ENCODE data around the gene TMEM219.

Gene TMEM219

GRCh38 chr16:29963021-29963743, 1.3 kb downstream of the TMEM219 start:
- H3K27ac ChIP-seq (replicated peaks), result peak overlapping the region; percentile 81; the same call in 1 of the 2 replicates
- no peaks in the 10 kb centered on the region for H3K27me3 ChIP-seq (ENCODE audit: insufficient read depth, poor library complexity, severe bottlenecking)
- DNase-seq (ENCODE audit: low read depth in 1 of 2, low spot score in 1 of 2), result no peak
- H3K4me3 ChIP-seq (replicated peaks; ENCODE audit: insufficient read depth, low read length), result no peak overlapping the region; the same call in 1 of the 2 replicates
- TF ChIP-seq, protein P1, sequence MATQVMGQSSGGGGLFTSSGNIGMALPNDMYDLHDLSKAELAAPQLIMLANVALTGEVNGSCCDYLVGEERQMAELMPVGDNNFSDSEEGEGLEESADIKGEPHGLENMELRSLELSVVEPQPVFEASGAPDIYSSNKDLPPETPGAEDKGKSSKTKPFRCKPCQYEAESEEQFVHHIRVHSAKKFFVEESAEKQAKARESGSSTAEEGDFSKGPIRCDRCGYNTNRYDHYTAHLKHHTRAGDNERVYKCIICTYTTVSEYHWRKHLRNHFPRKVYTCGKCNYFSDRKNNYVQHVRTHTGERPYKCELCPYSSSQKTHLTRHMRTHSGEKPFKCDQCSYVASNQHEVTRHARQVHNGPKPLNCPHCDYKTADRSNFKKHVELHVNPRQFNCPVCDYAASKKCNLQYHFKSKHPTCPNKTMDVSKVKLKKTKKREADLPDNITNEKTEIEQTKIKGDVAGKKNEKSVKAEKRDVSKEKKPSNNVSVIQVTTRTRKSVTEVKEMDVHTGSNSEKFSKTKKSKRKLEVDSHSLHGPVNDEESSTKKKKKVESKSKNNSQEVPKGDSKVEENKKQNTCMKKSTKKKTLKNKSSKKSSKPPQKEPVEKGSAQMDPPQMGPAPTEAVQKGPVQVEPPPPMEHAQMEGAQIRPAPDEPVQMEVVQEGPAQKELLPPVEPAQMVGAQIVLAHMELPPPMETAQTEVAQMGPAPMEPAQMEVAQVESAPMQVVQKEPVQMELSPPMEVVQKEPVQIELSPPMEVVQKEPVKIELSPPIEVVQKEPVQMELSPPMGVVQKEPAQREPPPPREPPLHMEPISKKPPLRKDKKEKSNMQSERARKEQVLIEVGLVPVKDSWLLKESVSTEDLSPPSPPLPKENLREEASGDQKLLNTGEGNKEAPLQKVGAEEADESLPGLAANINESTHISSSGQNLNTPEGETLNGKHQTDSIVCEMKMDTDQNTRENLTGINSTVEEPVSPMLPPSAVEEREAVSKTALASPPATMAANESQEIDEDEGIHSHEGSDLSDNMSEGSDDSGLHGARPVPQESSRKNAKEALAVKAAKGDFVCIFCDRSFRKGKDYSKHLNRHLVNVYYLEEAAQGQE (IDR thresholded peaks at IDR 0.05; ENCODE audit: insufficient replicate concordance, low read depth), result no peak
- no peak for TF ChIP-seq GABPA (IDR thresholded peaks at IDR 0.05; ENCODE audit: low read depth)
- no peak for TF ChIP-seq SPI1 (IDR thresholded peaks at IDR 0.05; ENCODE audit: borderline replicate concordance, low read depth)
- no peak for TF ChIP-seq POLR2AphosphoS5 (IDR thresholded peaks at IDR 0.05; ENCODE audit: low read depth)
- TF ChIP-seq CTCF (IDR thresholded peaks at IDR 0.05; ENCODE audit: insufficient read depth, low read length), result no peak

- TF ChIP-seq GABPA (IDR thresholded peaks at IDR 0.05; ENCODE audit: low read depth), result no peak
- TF ChIP-seq POLR2AphosphoS5 (IDR thresholded peaks at IDR 0.05; ENCODE audit: low read depth), result no peak
- TF ChIP-seq, protein P1 (IDR thresholded peaks at IDR 0.05; ENCODE audit: insufficient replicate concordance, low read depth), result no peak
- no peak for TF ChIP-seq CTCF (IDR thresholded peaks at IDR 0.05; ENCODE audit: insufficient read depth, low read length)
- no peak for TF ChIP-seq SPI1 (IDR thresholded peaks at IDR 0.05; ENCODE audit: borderline replicate concordance, low read depth)
- H3K27ac ChIP-seq (replicated peaks), result no peak overlapping the region
- no peak overlapping the region for H3K4me3 ChIP-seq (replicated peaks; ENCODE audit: insufficient read depth, low read length)
- H3K27me3 ChIP-seq (ENCODE audit: insufficient read depth, poor library complexity, severe bottlenecking), result no peaks in the 10 kb centered on the region
- DNase-seq (ENCODE audit: low read depth in 1 of 2, low spot score in 1 of 2), result no peak
These were observed 6.3 kb downstream of the TMEM219 start for GRCh38 chr16:29968205-29968604.

GRCh38 chr16:29971304-29971703, 9.4 kb downstream of the TMEM219 start:
- Histone ChIP-seq H3K27ac (replicated peaks) (no peak overlapping the region), H3K27me3 (ENCODE audit: insufficient read depth, poor library complexity, severe bottlenecking) (no peaks in the 10 kb centered on the region), H3K4me3 (replicated peaks; ENCODE audit: insufficient read depth, low read length) (no peak overlapping the region)
- TF ChIP-seq POLR2AphosphoS5 (IDR thresholded peaks at IDR 0.05; ENCODE audit: low read depth) (no peak), SPI1 (IDR thresholded peaks at IDR 0.05; ENCODE audit: borderline replicate concordance, low read depth) (no peak), CTCF (IDR thresholded peaks at IDR 0.05; ENCODE audit: insufficient read depth, low read length) (no peak)
- DNase-seq (ENCODE audit: low read depth in 1 of 2, low spot score in 1 of 2), result no peak
